Measurements from ENCODE around the gene DNMT3L.

The DNMT3L gene

GRCh38 chr21:44261675-44262295 is at the start of gene DNMT3L:
Gene DNMT3L, minus strand, starts transcription at chr21:44261897. Its CDS starts 638 bp downstream, at chr21:44261259.
- no peak for DNase-seq (ENCODE audit: low read depth)
- TF ChIP-seq, protein P1, sequence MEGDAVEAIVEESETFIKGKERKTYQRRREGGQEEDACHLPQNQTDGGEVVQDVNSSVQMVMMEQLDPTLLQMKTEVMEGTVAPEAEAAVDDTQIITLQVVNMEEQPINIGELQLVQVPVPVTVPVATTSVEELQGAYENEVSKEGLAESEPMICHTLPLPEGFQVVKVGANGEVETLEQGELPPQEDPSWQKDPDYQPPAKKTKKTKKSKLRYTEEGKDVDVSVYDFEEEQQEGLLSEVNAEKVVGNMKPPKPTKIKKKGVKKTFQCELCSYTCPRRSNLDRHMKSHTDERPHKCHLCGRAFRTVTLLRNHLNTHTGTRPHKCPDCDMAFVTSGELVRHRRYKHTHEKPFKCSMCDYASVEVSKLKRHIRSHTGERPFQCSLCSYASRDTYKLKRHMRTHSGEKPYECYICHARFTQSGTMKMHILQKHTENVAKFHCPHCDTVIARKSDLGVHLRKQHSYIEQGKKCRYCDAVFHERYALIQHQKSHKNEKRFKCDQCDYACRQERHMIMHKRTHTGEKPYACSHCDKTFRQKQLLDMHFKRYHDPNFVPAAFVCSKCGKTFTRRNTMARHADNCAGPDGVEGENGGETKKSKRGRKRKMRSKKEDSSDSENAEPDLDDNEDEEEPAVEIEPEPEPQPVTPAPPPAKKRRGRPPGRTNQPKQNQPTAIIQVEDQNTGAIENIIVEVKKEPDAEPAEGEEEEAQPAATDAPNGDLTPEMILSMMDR (IDR thresholded peaks at IDR 0.05; ENCODE audit: control insufficient read depth, extremely low read depth, insufficient read depth): no peak
- H3K4me3 ChIP-seq (ENCODE audit: low read depth, low read length): no peak within 1 kb of the TSS

- TF ChIP-seq, protein P1 (IDR thresholded peaks at IDR 0.05; ENCODE audit: control insufficient read depth, extremely low read depth, insufficient read depth): no peak
- no peak overlapping the region for H3K4me3 ChIP-seq (ENCODE audit: low read depth, low read length)
- DNase-seq (ENCODE audit: low read depth): no peak
These were observed 49.2 kb upstream of the DNMT3L start for GRCh38 chr21:44310628-44311507.

- TF ChIP-seq, protein P1 (IDR thresholded peaks at IDR 0.05; ENCODE audit: control insufficient read depth, extremely low read depth, insufficient read depth): no peak
- DNase-seq (ENCODE audit: low read depth): no peak
- no peak overlapping the region for H3K4me3 ChIP-seq (ENCODE audit: low read depth, low read length)
These were observed 45.4 kb upstream of the DNMT3L start for GRCh38 chr21:44306936-44307704.

DNA sequence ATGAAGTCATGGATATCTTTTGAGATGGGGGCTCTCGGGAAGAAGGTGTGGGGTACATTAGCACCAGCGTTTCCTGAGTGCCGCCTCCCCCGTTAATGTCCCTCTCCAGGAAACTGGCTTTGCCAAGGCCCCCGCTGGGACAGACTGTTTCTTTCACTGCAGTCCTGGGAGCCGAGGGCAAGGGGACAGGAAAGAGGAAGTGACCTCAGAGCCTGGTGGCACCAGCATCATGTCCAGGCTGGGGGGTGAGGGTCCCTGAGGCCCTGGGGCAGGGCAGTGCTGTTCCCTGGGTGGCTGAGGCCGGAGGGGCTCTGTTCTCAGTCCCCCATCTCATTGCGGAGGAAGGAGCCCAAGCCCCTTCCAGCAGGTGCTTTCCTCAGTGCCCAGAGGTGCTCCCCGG is 44.0 kb upstream of the DNMT3L start:
- TF ChIP-seq, protein P1 (IDR thresholded peaks at IDR 0.05; ENCODE audit: control insufficient read depth, extremely low read depth, insufficient read depth): no peak
- no peak overlapping the region for H3K4me3 ChIP-seq (ENCODE audit: low read depth, low read length)
- no peak for DNase-seq (ENCODE audit: low read depth)

GRCh38 chr21:44304877-44305293 is 43.2 kb upstream of the DNMT3L start:
- H3K4me3 ChIP-seq (ENCODE audit: low read depth, low read length): no peak overlapping the region
- no peak for DNase-seq (ENCODE audit: low read depth)
- TF ChIP-seq, protein P1 (IDR thresholded peaks at IDR 0.05; ENCODE audit: control insufficient read depth, extremely low read depth, insufficient read depth): peak; percentile 61

- TF ChIP-seq, protein P1 (IDR thresholded peaks at IDR 0.05; ENCODE audit: control insufficient read depth, extremely low read depth, insufficient read depth): no peak
- no peak for DNase-seq (ENCODE audit: low read depth)
- no peak overlapping the region for H3K4me3 ChIP-seq (ENCODE audit: low read depth, low read length)
These were observed 42.4 kb upstream of the DNMT3L start for GRCh38 chr21:44304011-44304616.

Data from LNCaP clone FGC (cell line).